Skin of body (tissue), 2 donors: ENCODE measurements around the gene BBIP1. TPM values are rescaled to one million over a fixed set of nuclear protein-coding genes. Genes with fewer than 3 reads are reported as not detected.
"Not testable (repeated sequence)": the region's sequence is repeated elsewhere in the genome, so short reads cannot be mapped to it uniquely, and the experiment has no call there.

Source experiments
- DNase-seq: peaks from one replicate; lab custom pipeline; 2025; lab: John Stamatoyannopoulos, UW
- total RNA-seq: library from RNA; depleted of rRNA; stranded (reverse); fragments of >200 nt; gene quantifications from one replicate; pipeline ENCODE4 v1.2.3, GENCODE V29; 2014

The BBIP1 gene
- total RNA-seq, 1 donor from 2014 or later, result 13.8 TPM

DNA sequence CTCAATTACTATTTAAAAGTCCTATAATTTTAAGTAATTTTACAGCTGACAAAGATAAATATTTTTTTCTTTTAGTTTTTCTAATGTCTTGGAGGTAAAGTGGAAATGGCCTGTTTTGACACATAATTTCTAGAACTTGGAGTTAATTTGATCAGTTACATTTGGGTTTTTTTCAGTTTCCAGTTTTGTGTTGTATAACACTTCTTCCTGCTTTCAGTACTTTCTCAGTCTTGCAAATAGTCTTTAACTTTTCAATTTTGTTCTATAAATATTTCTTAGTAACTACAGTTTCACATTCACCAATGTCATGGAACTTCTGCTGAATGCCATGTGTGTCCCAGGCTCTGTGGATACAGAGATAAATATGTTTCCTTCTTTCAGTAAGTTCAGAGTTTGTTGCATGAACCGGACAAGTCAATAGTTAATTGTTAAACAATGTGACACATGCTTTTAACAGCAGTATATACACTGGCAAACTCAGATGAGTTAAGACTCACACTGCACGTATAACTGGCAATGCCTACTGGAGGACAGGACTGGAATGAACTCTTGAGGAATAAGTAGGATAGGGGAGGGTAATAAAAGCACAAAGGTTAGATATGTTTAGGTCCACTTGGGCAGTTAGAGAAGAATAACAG is 5.0 kb upstream of the BBIP1 start:
- no peak for DNase-seq

- peak; percentile 36 for DNase-seq
Measured at GRCh38 chr10:110919971-110920881, 1.2 kb upstream of the BBIP1 start.

DNA sequence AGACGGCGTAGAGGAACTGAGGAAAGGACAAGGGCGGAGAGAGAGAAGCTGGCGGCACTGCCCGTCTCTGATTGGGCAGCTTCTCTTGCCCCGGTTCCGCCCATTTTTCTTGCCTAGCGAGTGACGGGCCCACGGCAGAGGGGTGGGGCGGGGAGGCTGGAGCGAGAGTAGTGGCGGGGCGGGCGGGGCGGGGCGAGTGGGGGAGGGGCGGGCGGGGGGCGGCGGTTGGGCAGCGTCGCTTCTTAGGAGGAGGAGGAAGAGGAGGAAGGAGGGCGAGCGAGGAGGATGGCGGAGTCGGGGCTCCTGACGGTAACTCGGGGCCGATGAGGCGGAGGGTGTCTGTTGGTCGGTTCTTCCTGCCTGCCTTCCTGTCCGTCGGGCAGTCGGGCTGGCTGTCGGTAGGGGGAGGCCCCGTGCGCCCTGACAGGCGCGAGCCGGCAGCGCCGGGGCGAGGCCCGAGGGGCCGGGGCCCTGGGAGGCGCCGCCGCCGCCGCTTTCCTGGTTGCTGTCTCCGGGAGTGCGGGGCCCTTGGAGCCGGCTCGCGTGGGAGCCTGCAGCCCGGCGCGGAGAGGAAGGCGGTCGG is 460 bp upstream of the BBIP1 start, which contains the start of gene SHOC2:
TSS of gene SHOC2 (plus strand) at position 256 of the 583 bp plus-strand sequence. CDS start 44,755 bp downstream, outside the sequence.
- DNase-seq, result no peak

- DNase-seq, result peak; percentile 91
Measured at GRCh38 chr10:110918269-110918642, 724 bp downstream of the BBIP1 start.

DNA sequence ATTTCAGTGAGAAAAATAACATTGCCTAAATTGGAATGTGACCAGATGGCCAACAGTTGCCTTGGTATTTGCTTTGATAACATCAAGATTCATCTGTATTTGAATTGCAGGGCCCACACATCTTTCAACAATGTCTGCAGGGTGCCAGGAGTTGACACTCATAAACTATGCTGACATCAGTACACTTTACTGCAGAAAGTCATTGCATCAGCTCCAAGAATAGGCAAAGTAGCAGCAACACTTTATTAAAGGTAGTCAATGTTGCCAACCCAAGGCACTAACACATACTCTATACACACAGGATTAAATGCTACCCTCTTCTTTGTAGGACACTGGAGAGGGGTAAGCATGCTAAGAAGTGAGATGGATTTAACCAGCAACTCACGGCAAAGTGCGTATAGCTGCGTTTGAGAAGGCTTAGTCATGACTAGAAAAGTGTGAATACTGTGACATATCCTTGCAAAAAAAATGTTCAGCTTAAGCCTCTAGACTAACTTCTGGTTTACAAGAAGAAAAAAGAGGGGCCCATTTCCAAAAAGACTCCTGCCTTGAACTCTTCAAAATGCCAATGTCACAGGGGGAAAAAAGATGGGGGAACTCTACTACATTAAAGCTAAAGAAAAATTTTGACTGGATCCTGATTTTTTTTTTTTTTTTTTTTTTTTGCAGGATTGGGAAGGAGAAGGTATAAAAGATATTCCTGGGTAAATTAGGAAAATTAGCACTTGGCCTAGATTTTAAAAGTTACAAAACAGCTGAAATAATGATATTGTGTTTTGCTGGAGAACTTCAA is 2.2 kb downstream of the BBIP1 start:
- no peak for DNase-seq

- DNase-seq, result not testable (repeated sequence)
Measured at GRCh38 chr10:110915600-110915999, 3.4 kb downstream of the BBIP1 start.

- no peak for DNase-seq
Measured at GRCh38 chr10:110915035-110915434, 3.9 kb downstream of the BBIP1 start.

DNA sequence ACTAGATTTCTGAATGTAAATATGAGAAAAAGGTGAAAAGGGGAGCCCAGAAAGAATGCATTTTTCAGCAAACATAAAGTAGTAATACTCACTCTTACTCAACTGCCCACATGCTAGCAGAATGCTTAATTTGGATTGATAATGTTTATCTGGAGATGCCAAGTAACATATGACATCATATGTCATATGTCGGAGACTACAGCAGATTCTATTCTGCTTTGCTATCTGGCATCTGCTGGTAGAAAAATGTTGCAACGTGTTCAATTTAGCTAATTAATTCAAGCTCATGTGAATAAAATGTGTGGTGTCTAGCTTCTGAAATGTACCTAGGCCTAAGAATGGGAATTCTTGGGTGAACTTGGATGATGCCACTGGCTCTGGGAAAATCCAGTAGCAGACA is 4.5 kb downstream of the BBIP1 start:
- no peak for DNase-seq

DNA sequence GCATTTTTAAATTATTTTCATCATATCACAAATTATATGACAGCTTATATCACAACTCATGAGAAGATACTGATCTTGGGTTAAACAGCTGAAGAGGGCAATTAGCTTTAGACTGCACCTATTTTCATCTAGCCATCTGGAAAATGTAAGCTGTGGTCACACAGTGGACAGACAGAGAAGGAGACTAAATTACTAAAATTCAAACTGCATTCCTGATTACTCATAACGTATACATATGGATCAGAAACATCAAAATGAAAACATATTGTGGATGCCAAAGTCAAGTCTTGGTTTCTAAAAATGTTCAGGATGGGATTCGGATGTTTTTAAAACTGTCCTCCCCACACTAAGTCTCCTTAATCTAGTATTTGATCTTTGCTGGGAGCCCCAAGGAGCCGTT is 6.6 kb downstream of the BBIP1 start:
- no peak for DNase-seq

DNA sequence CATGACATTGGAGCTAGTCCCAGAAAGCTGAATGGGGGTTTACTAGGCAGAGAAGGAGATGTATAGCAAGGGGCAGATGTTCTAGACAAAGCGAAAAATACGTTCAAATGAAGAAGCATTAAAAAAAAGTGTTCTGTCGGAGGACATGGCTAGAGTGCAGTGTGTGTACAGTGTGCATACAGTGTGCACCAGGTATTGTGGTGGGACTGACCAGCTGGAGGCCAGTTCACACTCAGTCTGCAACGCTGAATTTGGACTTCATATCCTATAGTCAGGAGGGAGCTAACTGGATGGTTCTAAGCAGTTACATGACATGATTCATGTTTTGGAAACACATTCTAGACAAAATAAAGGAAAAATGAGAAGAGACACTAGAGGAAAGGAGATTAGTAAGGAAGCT is 8.8 kb downstream of the BBIP1 start:
- no peak for DNase-seq

DNA sequence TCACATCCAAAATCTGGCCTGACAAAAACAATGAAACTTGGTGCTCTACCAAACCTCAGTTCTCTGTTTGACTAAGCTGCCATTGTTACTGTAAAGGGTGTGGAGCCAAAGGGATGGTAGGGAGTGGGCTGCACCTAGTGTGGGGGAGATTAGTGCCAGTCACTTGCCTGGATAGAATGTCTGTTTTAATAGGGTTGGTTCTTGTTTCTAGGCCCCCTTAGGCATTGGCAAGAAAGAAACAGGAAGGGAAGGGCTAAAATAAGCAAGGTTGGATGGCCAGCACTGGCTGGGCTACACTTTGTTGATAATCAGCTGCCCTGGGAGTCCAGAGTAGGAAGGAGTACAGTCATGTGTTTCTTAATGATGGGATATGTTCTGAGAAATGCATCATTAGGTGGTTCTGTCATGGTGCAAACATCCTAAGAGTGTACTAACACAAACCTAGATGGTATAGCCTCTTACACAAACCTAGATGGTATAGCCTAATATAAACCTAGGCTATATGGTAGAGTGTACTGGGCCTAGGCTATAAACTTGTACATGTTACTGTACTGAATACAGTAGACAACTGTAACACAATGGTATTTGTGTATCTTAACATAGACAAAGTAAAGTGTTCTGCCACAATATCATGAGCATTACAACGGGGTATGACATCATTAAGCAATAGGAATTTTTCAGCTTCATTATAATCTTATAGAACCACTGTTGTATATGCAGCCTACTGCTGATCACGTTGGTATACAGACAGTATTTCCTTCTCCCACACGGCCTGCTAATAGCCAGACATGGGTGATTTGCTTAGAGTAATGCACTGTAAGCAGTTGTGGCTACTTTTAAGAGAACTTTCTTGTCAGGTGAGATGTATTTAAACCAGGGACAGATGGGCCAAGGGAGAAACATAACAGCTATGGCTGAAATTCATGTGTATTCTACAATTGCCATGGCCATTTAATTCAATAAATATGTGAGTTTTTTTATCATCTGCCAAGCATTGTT is 15.4 kb downstream of the BBIP1 start:
- no peak for DNase-seq

- no peak for DNase-seq
Measured at GRCh38 chr10:110901954-110902819, 16.8 kb downstream of the BBIP1 start.

GRCh38 chr10:110900983-110901382 is 18.0 kb downstream of the BBIP1 start:
- DNase-seq, result no peak

DNA sequence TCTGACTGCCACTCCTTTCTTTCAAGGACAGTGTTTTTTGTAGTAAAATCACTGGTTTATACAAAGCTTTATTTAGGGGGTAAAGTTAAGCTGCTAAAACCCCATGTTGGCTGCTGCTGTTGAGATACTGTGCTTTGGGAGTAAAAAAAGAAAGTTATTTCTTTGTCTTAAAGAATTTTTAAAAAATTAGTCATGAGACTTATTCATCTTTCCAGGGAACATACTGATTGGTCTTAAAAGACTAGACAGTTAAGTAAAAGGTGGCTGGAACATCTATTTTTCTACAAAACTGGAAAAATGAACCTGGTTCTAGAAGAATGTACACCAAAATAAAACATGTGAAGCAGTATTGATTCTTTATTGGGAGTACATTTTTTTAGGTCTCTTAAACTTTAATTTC is 20.6 kb downstream of the BBIP1 start:
- no peak for DNase-seq

DNA sequence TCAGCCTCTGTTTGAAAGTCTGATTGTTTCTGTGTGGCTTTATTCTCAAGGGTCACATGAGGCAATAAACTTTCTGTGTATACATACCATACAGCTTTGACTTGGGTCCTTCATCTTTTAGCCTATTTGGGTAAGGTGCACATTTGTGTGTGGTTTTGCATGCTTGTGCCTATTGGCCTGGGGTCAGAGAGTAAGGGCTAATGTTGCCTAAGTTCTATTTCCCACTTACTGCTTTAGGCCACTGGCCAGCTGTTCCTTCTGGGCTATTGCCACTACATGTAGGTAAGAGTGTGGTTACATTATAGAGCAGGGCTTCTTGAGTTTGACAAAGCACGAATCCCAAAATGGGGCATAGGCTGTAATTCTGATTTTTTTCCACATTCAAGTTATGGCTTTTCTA is 21.8 kb downstream of the BBIP1 start:
- no peak for DNase-seq

DNA sequence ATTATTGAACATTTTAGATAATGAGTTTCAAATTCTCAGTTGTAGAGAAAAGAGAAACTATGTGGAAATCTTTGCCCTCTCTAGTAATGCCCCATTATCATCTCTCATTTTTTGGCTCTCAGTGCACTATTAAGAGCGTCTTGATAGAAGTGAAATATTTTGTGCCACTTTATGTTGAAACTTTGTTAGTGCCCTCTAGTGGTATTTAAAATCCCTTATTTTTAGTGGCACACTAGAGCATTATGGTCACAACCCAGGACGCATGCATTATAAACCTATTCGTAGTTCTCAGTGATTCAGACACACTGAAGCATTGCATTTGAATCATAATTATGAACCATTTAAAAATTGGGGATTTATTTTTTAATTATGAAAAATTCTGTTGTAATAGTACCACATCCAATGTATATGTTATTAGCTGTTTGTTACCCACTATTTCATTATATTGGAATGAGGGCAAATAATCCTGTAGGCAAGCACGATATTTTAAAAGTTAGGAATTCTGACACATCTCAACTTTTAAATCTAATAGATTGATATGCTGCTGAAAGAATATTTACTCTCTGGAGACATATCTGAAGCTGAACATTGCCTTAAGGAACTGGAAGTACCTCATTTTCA is 25.3 kb downstream of the BBIP1 start:
- DNase-seq, result peak; percentile 41

- no peak for DNase-seq
Measured at GRCh38 chr10:110892602-110893288, 26.2 kb downstream of the BBIP1 start.

DNA sequence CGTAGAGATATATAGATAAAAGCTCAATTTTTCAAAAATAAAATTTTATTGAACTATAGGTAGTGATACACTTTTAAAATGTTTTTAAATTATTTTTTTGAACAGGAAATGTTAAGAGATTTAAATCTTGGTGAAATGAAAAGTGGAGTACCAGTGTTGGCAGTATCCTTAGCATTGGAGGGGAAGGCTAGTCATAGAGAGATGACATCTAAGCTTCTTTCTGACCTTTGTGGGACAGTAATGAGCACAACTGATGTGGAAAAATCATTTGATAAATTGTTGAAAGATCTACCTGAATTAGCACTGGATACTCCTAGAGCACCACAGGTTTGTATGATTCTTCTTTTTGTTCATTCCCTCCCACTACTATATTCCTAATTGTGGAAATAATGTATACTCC is 31.4 kb downstream of the BBIP1 start:
- DNase-seq, result no peak
